Body of pancreas (tissue), 4 donors: ENCODE measurements around the gene BMP6.

Experiments used
- CTCF ChIP-seq, 7 experiments: fragments of 450-650 bp in 4 of 7; fragments of 200-600 bp in 3 of 7; sonication (generic) in 3 of 7; IDR thresholded peaks; one replicate each; pipeline ENCODE4 v1.5.1; 2016 to 2019; ENCODE audit warnings: antibody characterized with exemption in 7 of 7
- POLR2A ChIP-seq, 3 donors: fragments of 450-650 bp; IDR thresholded peaks; one replicate each; pipeline ENCODE4 v1.6.1; 2016; ENCODE audit warnings: antibody characterized with exemption in 3 of 3, mild to moderate bottlenecking in 2 of 3

DNA sequence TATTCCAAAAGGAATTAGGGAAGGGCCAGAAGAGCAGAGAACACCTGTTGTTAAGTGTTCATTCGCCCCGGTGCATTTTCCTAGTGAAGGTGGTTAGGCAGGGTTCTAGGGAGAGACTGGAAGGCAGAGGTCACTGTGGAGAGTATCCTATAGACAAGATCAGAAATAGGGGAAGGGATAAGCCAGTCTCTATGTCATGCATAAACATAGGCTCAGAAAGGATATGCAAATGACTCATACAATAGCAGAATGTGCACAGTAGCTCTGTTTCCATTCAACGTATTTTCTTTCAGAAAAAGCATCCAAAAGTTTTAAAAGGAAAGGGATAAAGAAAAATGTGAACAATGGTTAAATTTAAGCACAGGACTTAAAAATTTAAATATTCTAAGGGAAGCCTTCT is 47.4 kb downstream of the BMP6 start:
- TF ChIP-seq POLR2A (IDR thresholded peaks at IDR 0.05), result no peak
- TF ChIP-seq CTCF (IDR thresholded peaks at IDR 0.05), result no peak
